Parathyroid adenoma (tissue), 2 donors: ENCODE measurements around the gene TENM4.

Source experiments
- H2AFZ ChIP-seq: fragments of 300-600 bp; sonication (generic); one replicate; pipeline ENCODE4 v1.7.0; 2017; ENCODE audit warnings: antibody characterized with exemption, mild to moderate bottlenecking
- H3K27ac ChIP-seq: fragments of 300-600 bp; sonication (generic); one replicate; pipeline ENCODE4 v1.7.0; 2017
- H3K27me3 ChIP-seq: fragments of 300-600 bp; sonication (generic); one replicate; pipeline ENCODE4 v1.7.0; 2017; ENCODE audit warnings: low read length; ENCODE audit not compliant: control insufficient read depth, insufficient read depth
- H3K36me3 ChIP-seq: fragments of 300-600 bp; sonication (generic); one replicate; pipeline ENCODE4 v1.7.0; 2017; ENCODE audit warnings: low read length; ENCODE audit not compliant: control insufficient read depth, insufficient read depth
- H3K4me1 ChIP-seq: fragments of 300-600 bp; sonication (generic); one replicate; pipeline ENCODE4 v1.7.0; 2017; ENCODE audit warnings: control low read depth
- H3K4me2 ChIP-seq: fragments of 300-600 bp; sonication (generic); one replicate; pipeline ENCODE4 v1.7.0; 2017; ENCODE audit warnings: low read length
- H3K4me3 ChIP-seq: fragments of 300-600 bp; sonication (generic); one replicate; pipeline ENCODE4 v1.7.0; 2017; ENCODE audit warnings: low read depth, low read length
- H3K79me2 ChIP-seq: fragments of 300-600 bp; sonication (generic); one replicate; pipeline ENCODE4 v1.7.0; 2017; ENCODE audit warnings: control low read depth
- H3K9ac ChIP-seq: fragments of 300-600 bp; sonication (generic); one replicate; pipeline ENCODE4 v1.7.0; 2017; ENCODE audit warnings: mild to moderate bottlenecking
- H3K9me3 ChIP-seq: fragments of 300-600 bp; sonication (generic); one replicate; pipeline ENCODE4 v1.7.0; 2017; ENCODE audit warnings: low read length; ENCODE audit not compliant: control insufficient read depth
- TF ChIP-seq, protein P1 (sequence below): fragments of 300-600 bp; sonication (generic); IDR thresholded peaks from one replicate; pipeline ENCODE4 v1.7.0; 2017; ENCODE audit warnings: antibody characterized with exemption, mild to moderate bottlenecking
- donor health status: primary hyperparathyroidism.

TENM4 gene

DNA sequence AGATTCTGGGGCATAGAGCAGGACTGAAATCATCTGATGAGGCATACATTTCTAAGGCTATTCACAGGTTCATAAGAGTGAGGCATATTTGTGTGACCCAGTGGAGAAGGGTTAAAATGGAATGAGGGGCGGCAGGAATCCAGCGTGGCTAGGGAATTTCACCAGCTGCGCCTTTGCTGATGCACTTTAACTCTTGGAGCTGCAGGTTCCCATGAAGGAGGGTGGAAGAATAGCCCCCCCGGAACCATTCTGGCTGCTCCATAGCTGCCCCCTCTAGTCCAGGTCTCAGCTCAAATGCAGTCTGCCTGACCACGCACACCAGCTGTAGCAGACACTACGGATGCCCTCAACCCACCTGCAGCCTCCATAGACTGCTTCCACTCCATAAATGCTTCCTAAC, 31.5 kb downstream of the TENM4 start:
- TF ChIP-seq, protein P1, sequence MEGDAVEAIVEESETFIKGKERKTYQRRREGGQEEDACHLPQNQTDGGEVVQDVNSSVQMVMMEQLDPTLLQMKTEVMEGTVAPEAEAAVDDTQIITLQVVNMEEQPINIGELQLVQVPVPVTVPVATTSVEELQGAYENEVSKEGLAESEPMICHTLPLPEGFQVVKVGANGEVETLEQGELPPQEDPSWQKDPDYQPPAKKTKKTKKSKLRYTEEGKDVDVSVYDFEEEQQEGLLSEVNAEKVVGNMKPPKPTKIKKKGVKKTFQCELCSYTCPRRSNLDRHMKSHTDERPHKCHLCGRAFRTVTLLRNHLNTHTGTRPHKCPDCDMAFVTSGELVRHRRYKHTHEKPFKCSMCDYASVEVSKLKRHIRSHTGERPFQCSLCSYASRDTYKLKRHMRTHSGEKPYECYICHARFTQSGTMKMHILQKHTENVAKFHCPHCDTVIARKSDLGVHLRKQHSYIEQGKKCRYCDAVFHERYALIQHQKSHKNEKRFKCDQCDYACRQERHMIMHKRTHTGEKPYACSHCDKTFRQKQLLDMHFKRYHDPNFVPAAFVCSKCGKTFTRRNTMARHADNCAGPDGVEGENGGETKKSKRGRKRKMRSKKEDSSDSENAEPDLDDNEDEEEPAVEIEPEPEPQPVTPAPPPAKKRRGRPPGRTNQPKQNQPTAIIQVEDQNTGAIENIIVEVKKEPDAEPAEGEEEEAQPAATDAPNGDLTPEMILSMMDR: no peak
- H3K4me1 ChIP-seq: no peaks in the 10 kb centered on the region

DNA sequence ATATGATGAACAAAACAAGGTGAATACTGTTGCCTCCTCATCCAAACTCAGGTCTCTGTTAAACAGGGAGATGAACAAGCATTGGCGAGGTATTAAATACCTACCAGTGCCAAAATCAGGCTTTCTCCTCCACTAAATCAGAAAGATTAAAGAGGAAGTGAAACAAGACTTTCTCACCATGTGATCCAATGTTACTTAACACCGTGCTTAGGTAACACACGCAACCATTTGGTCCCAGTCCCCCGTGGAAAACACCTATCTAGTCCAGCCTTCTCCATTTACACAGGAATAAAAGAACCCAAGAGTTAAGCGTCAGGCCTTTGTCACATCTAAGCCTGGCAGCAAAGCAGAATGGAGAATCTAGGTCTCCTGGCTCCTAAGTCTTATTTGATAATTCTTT, 34.5 kb downstream of the TENM4 start:
- TF ChIP-seq, protein P1: no peak
- Histone ChIP-seq H3K36me3 (no peaks in the 10 kb centered on the region), H3K4me2 (no peak overlapping the region), H3K9me3 (no peaks in the 10 kb centered on the region), H2AFZ (no peak overlapping the region), H3K27me3 (no peaks in the 10 kb centered on the region), H3K27ac (no peak overlapping the region), H3K4me3 (no peak overlapping the region), H3K9ac (no peak overlapping the region), H3K79me2 (no peaks in the 10 kb centered on the region), H3K4me1 (no peaks in the 10 kb centered on the region)

More for the DNA sequence above, 31.5 kb downstream of the TENM4 start:
- H3K79me2 ChIP-seq: no peaks in the 10 kb centered on the region
- no peak overlapping the region for H3K9ac ChIP-seq
- no peaks in the 10 kb centered on the region for H3K27me3 ChIP-seq
- no peak overlapping the region for H3K4me2 ChIP-seq
- no peaks in the 10 kb centered on the region for H3K36me3 ChIP-seq
- H2AFZ ChIP-seq: no peak overlapping the region
- no peak overlapping the region for H3K4me3 ChIP-seq
- no peaks in the 10 kb centered on the region for H3K9me3 ChIP-seq
- no peak overlapping the region for H3K27ac ChIP-seq

DNA sequence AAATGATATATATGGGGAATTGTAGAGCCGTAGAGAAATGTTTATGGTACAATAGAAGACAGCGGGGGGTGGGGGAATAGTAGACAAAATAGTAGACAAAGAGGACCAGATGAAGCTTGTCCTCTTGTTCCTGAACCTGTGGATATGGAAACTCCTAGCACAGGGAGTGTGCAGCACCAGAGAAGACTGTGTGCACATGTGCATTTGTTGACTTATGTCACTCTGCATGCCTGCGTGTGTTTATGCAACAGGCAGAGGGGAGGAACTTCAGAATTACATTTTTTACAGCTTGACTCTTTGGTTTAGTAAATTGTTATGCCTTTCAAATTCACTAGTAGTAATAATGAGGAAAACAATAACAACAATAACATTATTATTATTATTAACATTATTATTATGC, 36.0 kb downstream of the TENM4 start:
- no peaks in the 10 kb centered on the region for H3K9me3 ChIP-seq
- no peak overlapping the region for H3K27ac ChIP-seq
- TF ChIP-seq, protein P1: no peak
- H3K79me2 ChIP-seq: no peaks in the 10 kb centered on the region
- H3K9ac ChIP-seq: no peak overlapping the region
- no peak overlapping the region for H3K4me3 ChIP-seq
- no peaks in the 10 kb centered on the region for H3K36me3 ChIP-seq
- H3K4me2 ChIP-seq: no peak overlapping the region
- no peaks in the 10 kb centered on the region for H3K4me1 ChIP-seq
- no peak overlapping the region for H2AFZ ChIP-seq
- H3K27me3 ChIP-seq: no peaks in the 10 kb centered on the region

DNA sequence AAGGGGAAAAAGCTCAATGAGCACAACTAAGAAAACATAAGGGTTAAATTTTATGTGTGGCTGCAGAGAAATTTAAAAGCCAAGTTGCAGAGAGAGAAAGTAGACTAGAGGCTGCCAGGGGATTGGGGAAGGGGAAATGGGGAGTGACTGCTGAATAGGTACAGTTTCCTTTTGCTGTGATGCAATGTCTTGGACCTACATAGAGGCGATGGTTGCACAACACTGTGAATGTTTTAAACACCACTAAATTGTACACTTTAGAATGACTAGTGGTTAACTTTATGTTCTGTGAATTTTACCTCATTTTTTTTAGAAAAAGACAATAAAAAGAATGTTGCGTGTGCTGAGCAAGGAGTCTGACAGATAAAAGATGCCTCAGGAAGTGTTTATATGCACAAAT, 36.5 kb downstream of the TENM4 start:
- H3K9ac ChIP-seq: no peak overlapping the region
- H3K27ac ChIP-seq: no peak overlapping the region
- no peaks in the 10 kb centered on the region for H3K79me2 ChIP-seq
- H3K4me1 ChIP-seq: no peaks in the 10 kb centered on the region
- no peak overlapping the region for H2AFZ ChIP-seq
- H3K4me3 ChIP-seq: no peak overlapping the region
- no peaks in the 10 kb centered on the region for H3K9me3 ChIP-seq
- H3K27me3 ChIP-seq: no peaks in the 10 kb centered on the region
- no peak overlapping the region for H3K4me2 ChIP-seq
- TF ChIP-seq, protein P1: no peak
- H3K36me3 ChIP-seq: no peaks in the 10 kb centered on the region

DNA sequence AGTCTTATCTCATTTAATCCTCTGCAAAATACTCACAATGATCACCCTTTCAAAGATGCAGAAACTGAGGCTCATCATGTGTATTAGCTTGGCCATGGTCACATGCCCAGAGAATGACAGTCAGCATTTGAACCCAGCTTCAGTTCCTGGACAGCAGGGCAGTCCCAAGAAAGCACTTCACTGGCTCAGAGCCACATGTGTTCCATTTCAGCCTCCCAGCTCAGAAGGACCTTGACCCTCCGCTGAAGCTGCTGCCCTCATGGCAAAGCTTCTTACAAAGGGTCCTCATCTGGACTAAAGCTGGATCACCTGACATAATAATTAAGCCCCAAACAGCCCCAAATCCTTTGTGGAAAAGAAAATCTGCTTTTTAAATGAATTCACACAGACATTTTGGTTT, 37.0 kb downstream of the TENM4 start:
- TF ChIP-seq, protein P1: no peak
- Histone ChIP-seq H3K36me3 (no peaks in the 10 kb centered on the region), H3K79me2 (no peaks in the 10 kb centered on the region), H3K4me2 (no peak overlapping the region), H3K4me1 (no peaks in the 10 kb centered on the region), H3K27ac (no peak overlapping the region), H3K9me3 (no peaks in the 10 kb centered on the region), H3K4me3 (no peak overlapping the region), H2AFZ (no peak overlapping the region), H3K9ac (no peak overlapping the region), H3K27me3 (no peaks in the 10 kb centered on the region)
